Karpas-422 (cell line): Measurements from ENCODE around the gene UBAC1. TPM values are rescaled to one million over a fixed set of nuclear protein-coding genes. Genes with fewer than 3 reads are reported as not detected.
A peak's percentile ranks its signal among the peaks of the same experiment; 100 is the strongest.

ENCODE experiments used
- DNase-seq: peaks from one replicate; pipeline ENCODE4 v3.0.0-alpha.2; 2015
- H2AFZ ChIP-seq: fragments of 200-600 bp; sonication (generic); 2 replicates; pipeline ENCODE4 v1.6.1; 2014; ENCODE audit warnings: antibody characterized with exemption, low read length, mixed read lengths
- H3K27ac ChIP-seq: fragments of 200-600 bp; sonication (generic); 2 replicates; pipeline ENCODE4 v1.5.1; 2014; ENCODE audit warnings: mild to moderate bottlenecking, low read length, moderate library complexity
- H3K27me3 ChIP-seq: fragments of 200-600 bp; sonication (generic); 2 replicates; pipeline ENCODE4 v1.6.1; 2014; ENCODE audit warnings: low read length, mixed read lengths
- H3K36me3 ChIP-seq: fragments of 200-600 bp; sonication (generic); 2 replicates; pipeline ENCODE4 v1.6.1; 2014; ENCODE audit warnings: low read length, mixed read lengths; ENCODE audit not compliant: insufficient read depth
- H3K4me1 ChIP-seq: fragments of 200-600 bp; sonication (generic); 2 replicates; pipeline ENCODE4 v1.6.1; 2014; ENCODE audit warnings: mild to moderate bottlenecking, low read length, mixed read lengths
- H3K4me2 ChIP-seq: fragments of 200-600 bp; sonication (generic); 2 replicates; pipeline ENCODE4 v1.6.1; 2014; ENCODE audit warnings: low read length, low read depth, mild to moderate bottlenecking; ENCODE audit not compliant: poor library complexity, severe bottlenecking
- H3K4me3 ChIP-seq: fragments of 200-600 bp; sonication (generic); 2 replicates; pipeline ENCODE4 v1.5.1; 2014; ENCODE audit warnings: mild to moderate bottlenecking, antibody characterized with exemption, low read length, mixed read lengths
- H3K79me2 ChIP-seq: fragments of 200-600 bp; sonication (generic); 2 replicates; pipeline ENCODE4 v1.6.1; 2014; ENCODE audit warnings: mild to moderate bottlenecking, low read length, mixed read lengths
- H3K9ac ChIP-seq: fragments of 200-600 bp; sonication (generic); 2 replicates; pipeline ENCODE4 v1.6.0; 2014; ENCODE audit warnings: low read length
- H3K9me2 ChIP-seq: fragments of 200-600 bp; sonication (generic), shearing (Covaris generic); replicated peaks from 2 replicates; pipeline ENCODE4 v1.6.0; 2014; ENCODE audit warnings: mild to moderate bottlenecking, low read length, moderate library complexity; ENCODE audit not compliant: insufficient read depth
- H3K9me3 ChIP-seq: fragments of 300-700, 200-600 bp; sonication (generic); 2 replicates; pipeline ENCODE4 v1.6.1; 2014; ENCODE audit warnings: low read length, mixed read lengths
- H4K20me1 ChIP-seq: fragments of 200-600 bp; sonication (generic); 2 replicates; pipeline ENCODE4 v1.6.1; 2014; ENCODE audit warnings: mild to moderate bottlenecking, antibody characterized with exemption, low read length, low read depth; ENCODE audit not compliant: insufficient read depth
- total RNA-seq: library from RNA; depleted of rRNA; stranded (reverse); fragments of >200 nt; shearing (Covaris generic); gene quantifications from 2 replicates; pipeline ENCODE4 v1.2.3, GENCODE V29; 2014; ENCODE audit warnings: low replicate concordance

UBAC1 gene
- total RNA-seq, 1 experiment from 2014 or later = 32.1 TPM

- Histone ChIP-seq H2AFZ (no peak overlapping the region), H3K27me3 (no peaks in the 10 kb centered on the region), H3K27ac (no peak overlapping the region), H4K20me1 (0 out of 2 replicates have a peak, but pooled peaks cover 3% of the 10 kb centered on the region), H3K4me1 (peaks cover 6% of the 10 kb centered on the region), H3K36me3 (peaks cover 32% of the 10 kb centered on the region), H3K4me2 (no peak overlapping the region), H3K79me2 (peaks cover 8% of the 10 kb centered on the region; the same call in 1 of the 2 replicates), H3K9ac (no peak overlapping the region), H3K4me3 (no peak overlapping the region), H3K9me3 (no peaks in the 10 kb centered on the region), H3K9me2 (no peaks in the 10 kb centered on the region)
- no peak for DNase-seq
These were observed 21.6 kb downstream of the UBAC1 start for GRCh38 chr9:135939351-135940265.

- peaks cover 8% of the 10 kb centered on the region; the same call in 1 of the 2 replicates for H3K79me2 ChIP-seq
These were observed 23.4 kb downstream of the UBAC1 start for GRCh38 chr9:135937521-135938489.

GRCh38 chr9:135933114-135933513 is 28.1 kb downstream of the UBAC1 start:
- no peak for DNase-seq
- Histone ChIP-seq H3K4me3 (no peak overlapping the region), H2AFZ (no peak overlapping the region), H3K9me3 (no peaks in the 10 kb centered on the region), H3K4me2 (no peak overlapping the region), H3K27ac (no peak overlapping the region), H3K36me3 (peaks cover 12% of the 10 kb centered on the region), H3K27me3 (no peaks in the 10 kb centered on the region), H4K20me1 (0 out of 2 replicates have a peak, but pooled peaks cover 3% of the 10 kb centered on the region), H3K4me1 (no peaks in the 10 kb centered on the region), H3K9me2 (no peaks in the 10 kb centered on the region), H3K79me2 (no peaks in the 10 kb centered on the region), H3K9ac (no peak overlapping the region)

More at GRCh38 chr9:135937521-135938489, 23.4 kb downstream of the UBAC1 start:
- Histone ChIP-seq H3K27ac (no peak overlapping the region), H3K4me2 (no peak overlapping the region), H3K9me3 (no peaks in the 10 kb centered on the region), H4K20me1 (0 out of 2 replicates have a peak, but pooled peaks cover 3% of the 10 kb centered on the region), H3K9ac (no peak overlapping the region), H3K27me3 (no peaks in the 10 kb centered on the region), H3K4me3 (no peak overlapping the region), H3K4me1 (no peaks in the 10 kb centered on the region), H2AFZ (no peak overlapping the region), H3K9me2 (no peaks in the 10 kb centered on the region), H3K36me3 (peaks cover 32% of the 10 kb centered on the region)
- no peak for DNase-seq

- no peaks in the 10 kb centered on the region for H3K79me2 ChIP-seq
- H3K9me2 ChIP-seq = no peaks in the 10 kb centered on the region
- no peaks in the 10 kb centered on the region for H3K4me1 ChIP-seq
- H3K4me3 ChIP-seq = no peak overlapping the region
- H3K27me3 ChIP-seq = no peaks in the 10 kb centered on the region
- H3K9ac ChIP-seq = no peak overlapping the region
- H3K36me3 ChIP-seq = peaks cover 8% of the 10 kb centered on the region
- H3K9me3 ChIP-seq = no peaks in the 10 kb centered on the region
- H3K4me2 ChIP-seq = no peak overlapping the region
- H2AFZ ChIP-seq = no peak overlapping the region
- 0 out of 2 replicates have a peak, but pooled peaks cover 3% of the 10 kb centered on the region for H4K20me1 ChIP-seq
- DNase-seq = no peak
- H3K27ac ChIP-seq = no peak overlapping the region
These were observed 28.5 kb downstream of the UBAC1 start for GRCh38 chr9:135932656-135933055.

GRCh38 chr9:135931349-135931820 is 29.8 kb downstream of the UBAC1 start:
- H3K9me2 ChIP-seq = no peaks in the 10 kb centered on the region
- H3K9ac ChIP-seq = no peak overlapping the region
- H3K4me2 ChIP-seq = no peak overlapping the region
- no peaks in the 10 kb centered on the region for H3K9me3 ChIP-seq
- H3K4me3 ChIP-seq = no peak overlapping the region
- 0 out of 2 replicates have a peak, but pooled peaks cover 3% of the 10 kb centered on the region for H4K20me1 ChIP-seq
- H2AFZ ChIP-seq = no peak overlapping the region
- DNase-seq = no peak
- no peak overlapping the region for H3K27ac ChIP-seq
- no peaks in the 10 kb centered on the region for H3K27me3 ChIP-seq
- H3K4me1 ChIP-seq = no peaks in the 10 kb centered on the region
- no peaks in the 10 kb centered on the region for H3K79me2 ChIP-seq
- no peaks in the 10 kb centered on the region for H3K36me3 ChIP-seq

GRCh38 chr9:135930446-135931345 is 30.5 kb downstream of the UBAC1 start:
- Histone ChIP-seq H3K27me3 (no peaks in the 10 kb centered on the region), H3K27ac (no peak overlapping the region), H3K9me2 (no peaks in the 10 kb centered on the region), H3K4me1 (no peaks in the 10 kb centered on the region), H2AFZ (no peak overlapping the region), H4K20me1 (0 out of 2 replicates have a peak, but pooled peaks cover 3% of the 10 kb centered on the region), H3K79me2 (no peaks in the 10 kb centered on the region), H3K9me3 (no peaks in the 10 kb centered on the region), H3K9ac (no peak overlapping the region), H3K4me2 (no peak overlapping the region), H3K4me3 (no peak overlapping the region), H3K36me3 (no peaks in the 10 kb centered on the region)
- DNase-seq = no peak

GRCh38 chr9:135929656-135930445 is 31.3 kb downstream of the UBAC1 start:
- DNase-seq = peak; percentile 37
- Histone ChIP-seq H3K27ac (no peak overlapping the region), H2AFZ (no peak overlapping the region), H3K4me2 (no peak overlapping the region), H4K20me1 (no peaks in the 10 kb centered on the region), H3K79me2 (no peaks in the 10 kb centered on the region), H3K4me1 (no peaks in the 10 kb centered on the region), H3K27me3 (no peaks in the 10 kb centered on the region), H3K36me3 (no peaks in the 10 kb centered on the region), H3K9ac (no peak overlapping the region), H3K9me2 (no peaks in the 10 kb centered on the region), H3K9me3 (no peaks in the 10 kb centered on the region), H3K4me3 (no peak overlapping the region)
